ENCODE measurements around the gene EDARADD. TPM values are rescaled to one million over a fixed set of nuclear protein-coding genes. Genes with fewer than 3 reads are reported as not detected.

The EDARADD gene
- total RNA-seq, 1 experiment from 2014 or later, result 0.30 TPM

- ATAC-seq, result no peak
- TF ChIP-seq EZH2phosphoT487 (IDR thresholded peaks at IDR 0.05; ENCODE audit: borderline replicate concordance), result no peak
- TF ChIP-seq POLR2AphosphoS5 (IDR thresholded peaks at IDR 0.05; ENCODE audit: low read depth, low read length), result no peak
- intact Hi-C loops (cut with micrococcal nuclease), result no loop called here
- Histone ChIP-seq H3K9me2 (ENCODE audit: insufficient read depth) (no peaks in the 10 kb centered on the region), H2AFZ (ENCODE audit: low read depth, low read length, poor library complexity, severe bottlenecking) (no peak overlapping the region), H3K4me1 (ENCODE audit: control insufficient read depth in 1 of 2, insufficient read depth in 2 of 2, low read length in 2 of 2) (peaks cover 7 to 17% of the 10 kb centered on the region in 2 experiments), H3K4me3 (replicated peaks in 1 of 2; ENCODE audit: low read depth in 1 of 2, low read length in 2 of 2) (no peak overlapping the region), H3K79me2 (ENCODE audit: insufficient read depth, low read length) (no peaks in the 10 kb centered on the region), H3K27me3 (ENCODE audit: insufficient read depth, low read length) (no peaks in the 10 kb centered on the region), H3K9me3 (ENCODE audit: control insufficient read depth in 1 of 2, insufficient read depth in 1 of 2, low read depth in 1 of 2, low read length in 2 of 2) (no peaks in the 10 kb centered on the region), H4K20me1 (ENCODE audit: insufficient read depth) (no peaks in the 10 kb centered on the region), H3K36me3 (ENCODE audit: control insufficient read depth in 1 of 2, insufficient read depth in 2 of 2, low read length in 2 of 2) (no peaks in the 10 kb centered on the region), H3K4me2 (ENCODE audit: low read length) (no peak overlapping the region), H3K9ac (ENCODE audit: low read length) (no peak overlapping the region), H3K27ac (ENCODE audit: low read depth, low read length) (no peak overlapping the region)
- DNase-seq (ENCODE audit: low read depth, low spot score), result no peak
- ChIA-PET RAD21 (ENCODE audit: low non-redundant PET in 1 of 2, low total read pairs in 2 of 2, uncharacterized antibody in 2 of 2, unreplicated experiment in 2 of 2) (no interaction called here), POLR2A (no interaction called here), CTCF (no interaction called here)
- no TSS peak for BruUV-seq (replicated peaks)
These were observed 103.8 kb downstream of the EDARADD start for GRCh38 chr1:236497908-236498307.

GRCh38 chr1:236501093-236501492 lies 107.0 kb downstream of the EDARADD start:
- Histone ChIP-seq H3K9me2 (ENCODE audit: insufficient read depth) (no peaks in the 10 kb centered on the region), H3K79me2 (ENCODE audit: insufficient read depth, low read length) (no peaks in the 10 kb centered on the region), H3K27me3 (ENCODE audit: insufficient read depth, low read length) (no peaks in the 10 kb centered on the region), H4K20me1 (ENCODE audit: insufficient read depth) (no peaks in the 10 kb centered on the region), H3K27ac (ENCODE audit: low read depth, low read length) (no peak overlapping the region), H3K9me3 (ENCODE audit: control insufficient read depth in 1 of 2, insufficient read depth in 1 of 2, low read depth in 1 of 2, low read length in 2 of 2) (no peaks in the 10 kb centered on the region), H3K9ac (ENCODE audit: low read length) (no peak overlapping the region), H2AFZ (ENCODE audit: low read depth, low read length, poor library complexity, severe bottlenecking) (no peak overlapping the region), H3K4me1 (ENCODE audit: control insufficient read depth in 1 of 2, insufficient read depth in 2 of 2, low read length in 2 of 2) (peaks cover 17 to 21% of the 10 kb centered on the region in 2 experiments), H3K4me3 (replicated peaks in 1 of 2; ENCODE audit: low read depth in 1 of 2, low read length in 2 of 2) (no peak overlapping the region), H3K4me2 (ENCODE audit: low read length) (no peak overlapping the region), H3K36me3 (ENCODE audit: control insufficient read depth in 1 of 2, insufficient read depth in 2 of 2, low read length in 2 of 2) (no peaks in the 10 kb centered on the region)
- TF ChIP-seq RAD21 (IDR thresholded peaks at IDR 0.05; ENCODE audit: low read depth) (no peak), POLR2AphosphoS5 (IDR thresholded peaks at IDR 0.05; ENCODE audit: low read depth, low read length) (no peak), REST (IDR thresholded peaks at IDR 0.05; ENCODE audit: low read depth) (no peak), SP1 (IDR thresholded peaks at IDR 0.05; ENCODE audit: low read depth) (no peak), MAX (IDR thresholded peaks at IDR 0.05) (no peak), CEBPB (IDR thresholded peaks at IDR 0.05; ENCODE audit: low read depth) (no peak)
- no TSS peak for BruUV-seq (replicated peaks)
- no peak for ATAC-seq
- CTCF ChIA-PET, result no interaction called here
- intact Hi-C loops (cut with micrococcal nuclease), result no loop called here
- RAD21 ChIA-PET (ENCODE audit: low non-redundant PET in 1 of 2, low total read pairs in 2 of 2, uncharacterized antibody in 2 of 2, unreplicated experiment in 2 of 2), result no interaction called here
- POLR2A ChIA-PET, result no interaction called here
- DNase-seq (ENCODE audit: low read depth, low spot score), result no peak

Measured in HCT116 (cell line).